Urinary bladder (tissue), 4 donors: ENCODE measurements around the gene MRPL27. TPM values are rescaled to one million over a fixed set of nuclear protein-coding genes. Genes with fewer than 3 reads are reported as not detected.

ENCODE experiments used
- DNase-seq: peaks from one replicate; pipeline ENCODE4 v3.0.0-alpha.2; 2015; ENCODE audit errors: extremely low spot score
- H3K27ac ChIP-seq: one replicate; pipeline ENCODE4 v1.5.1; 2013; ENCODE audit warnings: low read depth, mild to moderate bottlenecking, moderate library complexity
- H3K36me3 ChIP-seq: one replicate; pipeline ENCODE4 v1.6.1; 2013; ENCODE audit warnings: mild to moderate bottlenecking, moderate library complexity; ENCODE audit not compliant: insufficient read depth
- H3K4me1 ChIP-seq: one replicate; pipeline ENCODE4 v1.6.1; 2013; ENCODE audit warnings: mild to moderate bottlenecking, moderate library complexity; ENCODE audit not compliant: insufficient read depth
- H3K4me3 ChIP-seq: one replicate; pipeline ENCODE4 v1.5.1; 2013; ENCODE audit warnings: low read depth, low read length
- WGBS: extraction: QIAGEN DNeasy Blood & Tissue Kit; methylation state at CpG from one replicate; pipeline ENCODE4 v1.1.7; 2013; 5-methylcytosine and 5-hydroxymethylcytosine counted together
- polyA plus RNA-seq: library from polyadenylated mRNA; stranded (reverse); fragments of 200-250 nt; gene quantifications from one replicate; pipeline ENCODE4 v1.2.3, GENCODE V29; 2013
- total RNA-seq: library from RNA; depleted of rRNA; stranded (reverse); fragments of >200 nt; gene quantifications from one replicate; pipeline ENCODE4 v1.2.3, GENCODE V29; 2014
- donor health status: healthy with polysubstance abuse.
- donor health status: healthy.

Gene MRPL27
- total and polyA plus RNA-seq, 2 donors, result 38.6 to 99.6 TPM

DNA sequence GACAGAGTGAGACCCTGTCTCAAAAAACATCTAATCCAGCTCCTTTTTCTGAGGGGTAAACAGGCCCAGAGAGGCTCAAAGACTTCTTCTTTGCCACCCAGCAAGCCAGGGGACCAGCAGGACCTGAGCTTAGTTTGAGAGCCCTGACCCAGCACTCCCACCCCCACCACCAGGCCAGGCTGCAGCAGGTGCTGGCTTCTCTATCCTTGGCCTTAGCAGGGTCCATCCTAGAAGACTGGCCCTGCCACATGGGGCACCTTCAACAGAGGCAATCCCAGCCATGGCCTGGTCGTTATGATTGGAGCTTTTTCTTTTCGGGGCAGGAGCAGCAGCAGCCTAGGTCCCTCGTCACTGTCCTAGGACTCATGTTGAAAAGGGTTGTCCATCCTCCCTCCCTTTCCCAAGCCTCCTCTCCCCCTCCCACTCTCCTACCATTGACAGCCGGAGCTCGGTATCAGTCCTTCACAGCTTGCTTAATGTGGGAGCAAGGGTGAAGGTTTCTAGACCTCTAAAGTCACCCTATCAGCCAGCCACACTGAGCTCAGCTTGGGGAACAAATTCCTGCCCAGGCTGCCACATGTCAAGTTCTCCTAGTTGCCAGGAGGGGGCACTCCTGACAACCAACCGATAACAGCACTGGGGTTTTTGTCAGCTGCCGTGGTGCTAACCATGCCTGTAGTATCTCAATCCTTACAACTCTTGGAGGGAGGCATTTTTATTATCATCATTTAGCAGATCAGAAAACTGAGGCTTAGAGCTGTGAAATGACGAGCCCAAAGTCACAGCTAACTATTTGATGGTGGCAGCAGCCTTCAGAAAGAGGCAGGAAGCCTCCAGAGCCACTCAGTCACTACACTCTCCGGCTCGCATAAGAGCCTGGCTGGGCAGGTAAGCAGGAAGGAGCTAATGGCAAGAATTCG is 11.2 kb downstream of the MRPL27 start:
- no peaks in the 10 kb centered on the region for H3K36me3 ChIP-seq
- no peak for DNase-seq
- H3K27ac ChIP-seq, result no peak overlapping the region
- no peaks in the 10 kb centered on the region for H3K4me1 ChIP-seq
- 34% methylated on average over 11 of the region's 11 CpGs for WGBS
- no peak overlapping the region for H3K4me3 ChIP-seq

DNA sequence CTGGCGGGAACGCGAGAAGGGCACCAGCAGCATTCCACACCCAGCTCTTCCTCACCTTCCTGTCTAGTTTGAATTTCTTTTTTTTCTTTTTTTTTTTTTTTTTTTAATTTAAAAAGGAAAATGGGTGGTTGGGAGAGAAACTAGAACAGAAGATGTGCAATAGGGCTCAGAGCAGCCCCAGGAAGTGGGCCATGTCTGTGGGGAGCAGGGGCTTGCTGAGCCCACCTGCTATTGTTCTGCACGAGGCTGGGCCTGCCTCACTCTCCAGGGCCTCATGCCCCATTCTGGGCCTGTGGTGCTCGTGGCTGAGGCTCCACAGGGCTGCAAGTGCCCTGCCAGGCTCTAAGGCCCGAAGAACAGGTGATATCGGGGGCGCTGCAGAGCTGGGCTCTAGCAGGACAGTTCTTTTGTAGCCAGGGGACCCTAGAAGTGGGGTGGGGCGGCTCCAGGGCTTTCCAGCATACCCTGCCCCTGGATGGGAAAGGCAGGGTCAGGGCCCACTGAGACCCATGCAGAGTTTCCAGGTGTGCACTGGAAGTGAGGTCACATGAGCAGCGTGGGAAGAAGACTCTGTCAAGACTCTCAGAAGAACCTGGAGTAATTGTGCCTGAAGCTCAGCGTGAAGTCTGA is 12.4 kb downstream of the MRPL27 start:
- 86% methylated on average over 11 of the region's 11 CpGs for WGBS
- H3K4me3 ChIP-seq, result no peak overlapping the region
- no peak overlapping the region for H3K27ac ChIP-seq
- no peak for DNase-seq
- no peaks in the 10 kb centered on the region for H3K36me3 ChIP-seq
- no peaks in the 10 kb centered on the region for H3K4me1 ChIP-seq

- Histone ChIP-seq H3K27ac (no peak overlapping the region), H3K4me1 (no peaks in the 10 kb centered on the region), H3K36me3 (no peaks in the 10 kb centered on the region), H3K4me3 (no peak overlapping the region)
- 83% methylated on average over 14 of the region's 14 CpGs for WGBS
- DNase-seq, result no peak
Measured at GRCh38 chr17:50359998-50360461, 13.0 kb downstream of the MRPL27 start.

GRCh38 chr17:50359005-50359699 is 13.8 kb downstream of the MRPL27 start:
- no peak overlapping the region for H3K4me3 ChIP-seq
- H3K27ac ChIP-seq, result no peak overlapping the region
- 78% methylated on average over 5 of the region's 5 CpGs for WGBS
- no peaks in the 10 kb centered on the region for H3K4me1 ChIP-seq
- no peaks in the 10 kb centered on the region for H3K36me3 ChIP-seq
- no peak for DNase-seq

- H3K36me3 ChIP-seq, result no peaks in the 10 kb centered on the region
- no peak overlapping the region for H3K27ac ChIP-seq
Measured at GRCh38 chr17:50358177-50358576, 14.8 kb downstream of the MRPL27 start.

DNA sequence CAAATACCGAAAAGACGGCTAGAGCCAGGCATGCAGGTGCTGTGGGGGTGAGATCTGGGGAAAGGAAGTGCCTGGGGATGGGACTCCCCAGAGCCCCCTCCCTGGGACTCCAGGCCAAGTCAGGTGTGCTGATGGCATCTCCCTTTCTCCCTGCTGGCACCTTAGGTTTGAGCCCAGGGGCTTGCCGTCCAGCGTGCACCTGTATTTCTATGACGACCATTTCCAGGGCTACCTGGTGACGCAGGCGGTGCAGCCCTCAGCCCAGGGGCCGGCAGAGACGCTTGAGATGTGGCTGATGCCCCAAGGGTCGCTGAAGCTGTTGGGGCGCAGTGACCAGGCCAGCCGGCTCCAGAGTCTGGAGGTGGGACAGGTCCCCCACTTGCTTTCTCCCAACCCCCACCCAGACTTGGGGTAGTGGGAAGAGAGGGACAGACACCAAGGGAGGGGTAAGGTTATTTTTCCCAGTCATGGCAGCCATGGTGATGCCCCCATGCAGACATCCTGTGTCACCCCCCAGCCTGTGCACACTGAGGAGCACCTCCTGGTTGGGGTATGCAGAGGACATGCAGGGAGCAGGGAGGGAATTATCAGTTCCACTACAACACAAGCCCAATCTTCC is 16.0 kb downstream of the MRPL27 start:
- WGBS, result 97% methylated on average over 12 of the region's 12 CpGs
- no peak overlapping the region for H3K4me3 ChIP-seq
- no peaks in the 10 kb centered on the region for H3K36me3 ChIP-seq
- no peaks in the 10 kb centered on the region for H3K4me1 ChIP-seq
- no peak overlapping the region for H3K27ac ChIP-seq
- no peak for DNase-seq

More at GRCh38 chr17:50358177-50358576, 14.8 kb downstream of the MRPL27 start:
- WGBS, result 95% methylated on average over 17 of the region's 17 CpGs
- no peak for DNase-seq
- no peaks in the 10 kb centered on the region for H3K4me1 ChIP-seq
- no peak overlapping the region for H3K4me3 ChIP-seq

DNA sequence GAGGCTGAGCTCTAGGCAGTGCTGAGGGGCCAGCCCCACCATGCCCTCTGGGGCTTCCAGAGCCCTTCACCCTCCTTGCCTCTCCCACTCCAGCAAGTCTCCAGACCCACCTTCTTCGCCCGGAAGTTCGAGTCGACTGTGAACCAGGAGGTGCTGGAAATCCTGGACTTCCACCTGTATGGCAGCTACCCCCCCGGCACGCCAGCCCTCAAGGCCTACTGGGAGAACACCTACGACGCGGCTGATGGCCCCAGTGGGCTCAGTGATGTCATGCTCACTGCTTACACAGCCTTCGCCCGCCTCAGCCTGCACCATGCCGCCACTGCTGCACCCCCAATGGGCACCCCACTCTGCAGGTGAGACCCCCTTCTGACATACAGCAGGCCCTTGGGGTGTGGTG is 16.6 kb downstream of the MRPL27 start:
- no peak for DNase-seq
- Histone ChIP-seq H3K4me3 (no peak overlapping the region), H3K27ac (no peak overlapping the region), H3K4me1 (no peaks in the 10 kb centered on the region), H3K36me3 (no peaks in the 10 kb centered on the region)
- 94% methylated on average over 12 of the region's 12 CpGs for WGBS

- DNase-seq, result no peak
- Histone ChIP-seq H3K27ac (no peak overlapping the region), H3K4me1 (no peaks in the 10 kb centered on the region), H3K4me3 (no peak overlapping the region), H3K36me3 (no peaks in the 10 kb centered on the region)
- WGBS, result 91% methylated on average over 20 of the region's 20 CpGs
Measured at GRCh38 chr17:50355701-50356341, 17.2 kb downstream of the MRPL27 start.

DNA sequence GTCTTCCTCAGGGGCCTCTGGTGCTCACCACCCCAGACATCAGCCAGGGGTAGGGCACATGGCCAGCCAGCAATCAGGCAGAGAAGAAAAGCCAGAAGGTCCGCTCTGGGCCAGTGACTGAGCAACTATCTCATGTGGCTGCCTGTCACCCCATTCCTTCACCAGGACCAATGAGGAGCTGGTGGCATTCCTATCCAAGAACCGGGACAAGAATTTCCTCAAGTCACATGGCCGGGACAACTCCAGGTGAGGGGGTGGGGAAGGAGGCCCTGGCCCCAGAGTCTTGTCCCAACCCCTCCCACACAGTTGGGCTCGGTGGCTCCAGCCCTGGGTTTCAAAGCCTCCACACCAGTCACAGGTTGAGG is 17.7 kb downstream of the MRPL27 start:
- Histone ChIP-seq H3K4me1 (no peaks in the 10 kb centered on the region), H3K4me3 (no peak overlapping the region), H3K27ac (no peak overlapping the region), H3K36me3 (no peaks in the 10 kb centered on the region)
- WGBS, result 86% methylated on average over 4 of the region's 4 CpGs
- no peak for DNase-seq

- Histone ChIP-seq H3K27ac (no peak overlapping the region), H3K4me3 (no peak overlapping the region), H3K36me3 (no peaks in the 10 kb centered on the region), H3K4me1 (no peaks in the 10 kb centered on the region)
- 95% methylated on average over 13 of the region's 13 CpGs for WGBS
- DNase-seq, result no peak
Measured at GRCh38 chr17:50354776-50355175, 18.2 kb downstream of the MRPL27 start.

GRCh38 chr17:50354198-50354597 is 18.8 kb downstream of the MRPL27 start:
- no peak for DNase-seq
- H3K36me3 ChIP-seq, result no peaks in the 10 kb centered on the region
- 93% methylated on average over 15 of the region's 15 CpGs for WGBS

DNA sequence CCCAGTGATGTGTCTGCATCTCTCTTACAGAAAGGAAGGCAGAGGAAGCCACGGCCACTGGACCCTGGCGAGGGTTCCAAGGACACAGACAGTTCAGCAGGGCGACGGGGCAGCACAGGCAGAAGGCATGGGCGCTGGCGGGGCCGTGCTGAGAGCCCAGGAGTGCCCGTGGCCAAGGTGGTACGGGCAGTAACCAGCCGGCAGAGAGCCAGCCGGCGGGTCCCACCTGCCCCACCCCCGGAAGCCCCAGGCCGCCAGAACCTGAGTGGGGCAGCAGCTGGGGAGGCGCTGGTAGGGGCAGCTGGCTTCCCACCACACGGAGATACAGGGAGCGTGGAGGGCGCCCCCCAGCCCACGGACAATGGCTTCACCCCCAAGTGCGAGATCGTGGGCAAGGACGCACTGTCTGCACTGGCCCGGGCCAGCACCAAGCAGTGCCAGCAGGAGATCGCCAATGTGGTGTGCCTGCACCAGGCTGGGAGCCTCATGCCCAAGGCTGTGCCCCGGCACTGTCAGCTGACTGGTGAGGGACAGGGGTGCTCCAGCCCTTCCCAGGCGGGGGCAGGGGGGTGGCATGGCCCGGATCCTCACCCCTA is 19.3 kb downstream of the MRPL27 start:
- Histone ChIP-seq H3K36me3 (no peaks in the 10 kb centered on the region), H3K4me3 (no peak overlapping the region), H3K4me1 (no peaks in the 10 kb centered on the region), H3K27ac (no peak overlapping the region)
- no peak for DNase-seq
- WGBS, result 93% methylated on average over 27 of the region's 27 CpGs

More at GRCh38 chr17:50354198-50354597, 18.8 kb downstream of the MRPL27 start:
- Histone ChIP-seq H3K4me3 (no peak overlapping the region), H3K4me1 (no peaks in the 10 kb centered on the region), H3K27ac (no peak overlapping the region)
